B cell (primary cell): ENCODE results near the gene KCNIP1. TPM values are rescaled to one million over a fixed set of nuclear protein-coding genes. Genes with fewer than 3 reads are reported as not detected.

Experiments used
- ATAC-seq: fragments of 200-7000 bp; cut with Tn5 transposase; one replicate; pipeline ENCODE4 v1.10.0; 2021; ENCODE audit warnings: low read depth, mild to moderate bottlenecking, moderate number of reproducible peaks, moderate library complexity
- CTCF ChIA-PET: fragments of 350-600 bp; sonication (Branson Sonifier 250); formaldehyde crosslinking; loops from one replicate; lab custom pipeline; 2021; ENCODE audit warnings: antibody characterized with exemption, inconsistent platforms; lab: Charles Lee
- POLR2A ChIA-PET: fragments of 350-600 bp; sonication (Branson Sonifier 250); formaldehyde crosslinking; loops from one replicate; lab custom pipeline; 2021; ENCODE audit warnings: antibody characterized with exemption; lab: Charles Lee
- DNase-seq: peaks from one replicate; pipeline ENCODE4 v3.0.0; 2013
- H2AFZ ChIP-seq: 2 replicates; pipeline ENCODE4 v1.6.1; 2012; ENCODE audit warnings: mild to moderate bottlenecking, low read depth, low read length; ENCODE audit not compliant: insufficient read depth, poor library complexity, severe bottlenecking
- H3K27ac ChIP-seq, 2 donors: 1 replicate in 1 of 2; 2 replicates in 1 of 2; pipeline ENCODE4 v1.5.1; 2012 to 2013; ENCODE audit warnings: low read length in 2 of 2, mild to moderate bottlenecking in 2 of 2, moderate library complexity in 1 of 2
- H3K27me3 ChIP-seq, 4 experiments: fragments of 200-600 bp in 1 of 4; sonication (generic) in 1 of 4; replicated peaks in 1 of 4; 1 replicate in 2 of 4; 2 replicates in 2 of 4; pipeline versions ENCODE4 v1.6.1 to v1.7.0; 2013 to 2016; ENCODE audit warnings: low read length in 3 of 4, mild to moderate bottlenecking in 2 of 4, mixed read lengths in 1 of 4, moderate library complexity in 1 of 4; ENCODE audit not compliant: insufficient read depth in 4 of 4, control insufficient read depth in 3 of 4; ENCODE audit errors: control extremely low read depth in 1 of 4
- H3K36me3 ChIP-seq, 2 experiments: replicated peaks in 1 of 2; 1 replicate in 1 of 2; 2 replicates in 1 of 2; pipeline versions ENCODE4 v1.6.1 to v1.7.1; 2013; ENCODE audit warnings: low read length in 1 of 2; ENCODE audit not compliant: insufficient read depth in 2 of 2, control insufficient read depth in 1 of 2; ENCODE audit errors: control extremely low read depth in 1 of 2, extremely low read depth in 1 of 2
- H3K4me1 ChIP-seq, 2 donors: fragments of 200-600 bp in 1 of 2; sonication (generic) in 1 of 2; 1 replicate in 1 of 2; 2 replicates in 1 of 2; pipeline versions ENCODE4 v1.5.1 to v1.6.1; 2013 to 2017; ENCODE audit warnings: low read length in 2 of 2; ENCODE audit not compliant: control insufficient read depth in 2 of 2, insufficient read depth in 2 of 2
- H3K4me2 ChIP-seq: replicated peaks from 2 replicates; pipeline ENCODE3; 2012; ENCODE audit warnings: mild to moderate bottlenecking, low read depth, low read length; ENCODE audit not compliant: poor library complexity, severe bottlenecking
- H3K4me3 ChIP-seq, 5 experiments: fragments of 200-600 bp in 1 of 5; sonication (generic) in 1 of 5; 1 replicate in 3 of 5; 2 replicates in 2 of 5; pipeline versions ENCODE4 v1.5.1 to v1.7.0; 2011 to 2016; ENCODE audit warnings: low read length in 4 of 5, mild to moderate bottlenecking in 4 of 5, low read depth in 2 of 5, control low read depth in 1 of 5, moderate library complexity in 1 of 5; ENCODE audit not compliant: insufficient read depth in 1 of 5; ENCODE audit errors: control extremely low read depth in 1 of 5, extremely low read depth in 1 of 5
- H3K79me2 ChIP-seq: fragments of 200-600 bp; sonication (generic); one replicate; pipeline ENCODE4 v1.6.0; 2016; ENCODE audit warnings: low read length; ENCODE audit not compliant: control insufficient read depth, insufficient read depth
- H3K9ac ChIP-seq: fragments of 200-600 bp; sonication (generic); 2 replicates; pipeline ENCODE4 v1.6.1; 2017; ENCODE audit warnings: mild to moderate bottlenecking, low read length, moderate library complexity
- H3K9me3 ChIP-seq, 3 donors: one replicate each; pipeline versions ENCODE4 v1.6.1 to v1.7.1; 2013; ENCODE audit warnings: low read length in 2 of 3; ENCODE audit not compliant: control insufficient read depth in 2 of 3, insufficient read depth in 1 of 3; ENCODE audit errors: control extremely low read depth in 1 of 3
- H4K20me1 ChIP-seq: 2 replicates; pipeline ENCODE4 v1.6.0; 2012; ENCODE audit warnings: mild to moderate bottlenecking, low read length; ENCODE audit not compliant: insufficient read depth, control insufficient read depth, poor library complexity, severe bottlenecking
- H3K27ac Mint-ChIP-seq: one replicate; pipeline ENCODE4 v1.8.0; 2021; ENCODE audit warnings: mixed read lengths
- H3K27me3 Mint-ChIP-seq: one replicate; pipeline ENCODE4 v1.8.0; 2021; ENCODE audit warnings: mixed read lengths
- H3K4me1 Mint-ChIP-seq: one replicate; pipeline ENCODE4 v1.8.0; 2021; ENCODE audit warnings: mixed read lengths
- H3K4me3 Mint-ChIP-seq: one replicate; pipeline ENCODE4 v1.8.0; 2021; ENCODE audit warnings: mixed read lengths
- H3K9me3 Mint-ChIP-seq: one replicate; pipeline ENCODE4 v1.8.0; 2022; ENCODE audit warnings: mixed read lengths; ENCODE audit not compliant: insufficient read depth
- EZH2 ChIP-seq: IDR thresholded peaks from 2 replicates; pipeline ENCODE4 v1.6.1; 2012; ENCODE audit warnings: borderline replicate concordance, low read depth, mild to moderate bottlenecking, moderate library complexity, low read length; ENCODE audit not compliant: insufficient read depth, poor library complexity, severe bottlenecking
- WGBS: methylation state at CpG from one replicate; pipeline ENCODE4 v1.1.5; 2013; ENCODE audit warnings: missing lambda C conversion rate; ENCODE audit not compliant: insufficient coverage; 5-methylcytosine and 5-hydroxymethylcytosine counted together
- intact Hi-C: fragments of 100-400 bp; cut with micrococcal nuclease; formaldehyde crosslinking; loops from one replicate; pipeline ENCODE4 v1.10.0; 2022
- polyA plus RNA-seq: library from polyadenylated mRNA; depleted of rRNA; stranded (reverse); fragments of >200 nt; gene quantifications from 2 replicates; pipeline ENCODE4 v1.2.3, GENCODE V29; 2012
- total RNA-seq, 2 donors: library from RNA; stranded (reverse); fragments of 120-200 nt in 1 of 2; gene quantifications; 1 replicate in 1 of 2; 2 replicates in 1 of 2; pipeline versions ENCODE4 v1.2.3 to v1.2.4, GENCODE V29; 2013 to 2022
- TF ChIP-seq, protein P1 (sequence below): fragments of 200-600 bp; IDR thresholded peaks from one replicate; pipeline ENCODE4 v1.8.0; 2022; ENCODE audit warnings: antibody characterized with exemption, mild to moderate bottlenecking

KCNIP1 gene
- total and polyA plus RNA-seq, 2 donors (not counting 1 experiment from before 2014, with no cell fraction given), result not detected

DNA sequence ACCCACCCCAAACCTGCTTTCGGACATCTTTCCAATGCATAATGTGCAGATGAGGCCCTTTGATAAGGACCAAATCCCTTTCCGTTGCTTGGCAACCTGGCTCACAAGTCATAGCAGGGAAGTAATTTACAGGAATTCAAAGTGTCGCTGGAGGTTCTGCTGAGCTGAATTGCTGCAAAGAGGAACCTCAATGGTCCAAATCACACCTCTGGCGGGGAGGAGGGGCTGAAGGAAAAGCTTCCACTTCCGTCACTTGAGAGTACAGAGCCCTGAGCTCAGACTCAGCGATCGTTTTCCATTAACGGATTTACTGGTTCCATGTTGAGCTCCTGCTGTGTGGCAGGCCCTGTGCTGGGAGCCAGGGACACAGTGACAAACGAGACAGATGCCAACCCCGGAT lies 99.3 kb downstream of the KCNIP1 start:
- 89% methylated on average over 10 of the region's 10 CpGs for WGBS
- CTCF ChIA-PET, result no interaction called here
- peaks cover 0 to 8% (median 0%) of the 10 kb centered on the region in 4 experiments for H3K27me3 ChIP-seq

More for the DNA sequence above, 99.3 kb downstream of the KCNIP1 start:
- no peak overlapping the region for H3K9ac ChIP-seq
- POLR2A ChIA-PET, result no interaction called here
- DNase-seq (no peak), ATAC-seq (no peak)
- Mint-ChIP-seq H3K4me1 (no peaks in the 10 kb centered on the region), H3K4me3 (no peak overlapping the region), H3K27me3 (peaks cover 15% of the 10 kb centered on the region), H3K27ac (no peak overlapping the region), H3K9me3 (no peaks in the 10 kb centered on the region)
- H3K9me3 ChIP-seq, result peaks cover 0 to 2% (median 0%) of the 10 kb centered on the region in 3 donors
- H4K20me1 ChIP-seq, result no peaks in the 10 kb centered on the region
- H3K4me1 ChIP-seq, result no peaks in the 10 kb centered on the region
- no peaks in the 10 kb centered on the region for H3K36me3 ChIP-seq
- no peak overlapping the region for H3K27ac ChIP-seq
- no peak overlapping the region for H2AFZ ChIP-seq
- intact Hi-C loops, result no loop called here
- H3K4me3 ChIP-seq, result no peak overlapping the region
- TF ChIP-seq, protein P1, sequence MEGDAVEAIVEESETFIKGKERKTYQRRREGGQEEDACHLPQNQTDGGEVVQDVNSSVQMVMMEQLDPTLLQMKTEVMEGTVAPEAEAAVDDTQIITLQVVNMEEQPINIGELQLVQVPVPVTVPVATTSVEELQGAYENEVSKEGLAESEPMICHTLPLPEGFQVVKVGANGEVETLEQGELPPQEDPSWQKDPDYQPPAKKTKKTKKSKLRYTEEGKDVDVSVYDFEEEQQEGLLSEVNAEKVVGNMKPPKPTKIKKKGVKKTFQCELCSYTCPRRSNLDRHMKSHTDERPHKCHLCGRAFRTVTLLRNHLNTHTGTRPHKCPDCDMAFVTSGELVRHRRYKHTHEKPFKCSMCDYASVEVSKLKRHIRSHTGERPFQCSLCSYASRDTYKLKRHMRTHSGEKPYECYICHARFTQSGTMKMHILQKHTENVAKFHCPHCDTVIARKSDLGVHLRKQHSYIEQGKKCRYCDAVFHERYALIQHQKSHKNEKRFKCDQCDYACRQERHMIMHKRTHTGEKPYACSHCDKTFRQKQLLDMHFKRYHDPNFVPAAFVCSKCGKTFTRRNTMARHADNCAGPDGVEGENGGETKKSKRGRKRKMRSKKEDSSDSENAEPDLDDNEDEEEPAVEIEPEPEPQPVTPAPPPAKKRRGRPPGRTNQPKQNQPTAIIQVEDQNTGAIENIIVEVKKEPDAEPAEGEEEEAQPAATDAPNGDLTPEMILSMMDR, result no peak
- TF ChIP-seq EZH2, result no peak
- no peak overlapping the region for H3K4me2 ChIP-seq
- no peaks in the 10 kb centered on the region for H3K79me2 ChIP-seq
